Measurements from ENCODE around the gene LINC00305. TPM values are rescaled to one million over a fixed set of nuclear protein-coding genes. Genes with fewer than 3 reads are reported as not detected.

The LINC00305 gene
- total RNA-seq, 6 experiments from 2014 or later, result not detected

DNA sequence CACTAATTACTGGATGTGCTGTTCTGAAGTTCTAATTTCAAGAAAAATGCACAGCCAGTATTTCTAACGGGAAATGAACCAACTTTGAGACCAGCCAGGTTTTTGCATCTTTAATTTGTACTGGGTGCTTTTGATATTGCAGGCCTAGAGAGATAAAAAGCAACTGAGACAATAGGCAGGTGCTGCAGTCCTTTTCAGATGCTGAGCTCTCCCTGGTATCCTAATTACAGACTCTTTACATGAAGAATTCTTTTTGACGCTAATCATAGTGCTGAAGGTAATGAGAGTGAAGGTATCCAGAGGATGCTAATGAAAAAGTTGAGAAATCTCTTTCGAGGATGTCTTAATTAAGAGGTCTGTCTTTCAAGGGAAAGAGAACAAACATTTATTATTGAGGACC, 93.9 kb downstream of the LINC00305 start:
- H3K4me3 ChIP-seq, result no peak overlapping the region
- peaks cover 0 to 11% (median 0%) of the 10 kb centered on the region in 4 donors for H3K4me1 ChIP-seq
- intact Hi-C loops (cut with DNase I), result no loop called here
- H3K27me3 ChIP-seq, result no peaks in the 10 kb centered on the region
- 40% methylated on average over 3 of the region's 3 CpGs for WGBS (ENCODE audit: insufficient coverage, low coverage, low lambda C conversion rate, missing lambda C conversion rate)
- H3K27ac ChIP-seq, result no peak overlapping the region
- TF ChIP-seq, protein P1, sequence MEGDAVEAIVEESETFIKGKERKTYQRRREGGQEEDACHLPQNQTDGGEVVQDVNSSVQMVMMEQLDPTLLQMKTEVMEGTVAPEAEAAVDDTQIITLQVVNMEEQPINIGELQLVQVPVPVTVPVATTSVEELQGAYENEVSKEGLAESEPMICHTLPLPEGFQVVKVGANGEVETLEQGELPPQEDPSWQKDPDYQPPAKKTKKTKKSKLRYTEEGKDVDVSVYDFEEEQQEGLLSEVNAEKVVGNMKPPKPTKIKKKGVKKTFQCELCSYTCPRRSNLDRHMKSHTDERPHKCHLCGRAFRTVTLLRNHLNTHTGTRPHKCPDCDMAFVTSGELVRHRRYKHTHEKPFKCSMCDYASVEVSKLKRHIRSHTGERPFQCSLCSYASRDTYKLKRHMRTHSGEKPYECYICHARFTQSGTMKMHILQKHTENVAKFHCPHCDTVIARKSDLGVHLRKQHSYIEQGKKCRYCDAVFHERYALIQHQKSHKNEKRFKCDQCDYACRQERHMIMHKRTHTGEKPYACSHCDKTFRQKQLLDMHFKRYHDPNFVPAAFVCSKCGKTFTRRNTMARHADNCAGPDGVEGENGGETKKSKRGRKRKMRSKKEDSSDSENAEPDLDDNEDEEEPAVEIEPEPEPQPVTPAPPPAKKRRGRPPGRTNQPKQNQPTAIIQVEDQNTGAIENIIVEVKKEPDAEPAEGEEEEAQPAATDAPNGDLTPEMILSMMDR (IDR thresholded peaks at IDR 0.05), result no peak
- TF ChIP-seq POLR2A (IDR thresholded peaks at IDR 0.05), result no peak
- no peak for DNase-seq
- H3K36me3 ChIP-seq, result no peaks in the 10 kb centered on the region
- no peak for ATAC-seq
- H3K9me3 ChIP-seq, result no peaks in the 10 kb centered on the region

DNA sequence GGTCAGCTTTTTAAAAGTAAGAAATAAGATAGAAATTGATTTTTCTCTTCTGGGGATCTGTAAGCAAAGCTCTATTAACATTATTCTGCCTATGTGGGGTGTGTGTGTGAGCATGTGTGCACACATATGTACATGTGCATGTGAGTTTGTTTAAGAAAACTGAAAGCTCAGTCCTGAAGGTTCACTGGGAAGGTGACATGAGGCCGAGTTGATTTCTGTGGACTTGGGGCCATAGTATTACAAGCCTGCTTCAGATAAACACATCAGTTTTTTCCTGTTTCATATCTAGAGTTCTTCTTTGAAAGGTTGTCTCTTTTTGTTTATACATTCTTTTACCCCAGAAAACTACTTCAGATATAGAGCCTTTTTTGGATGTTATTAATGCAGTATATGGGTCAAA, 95.6 kb downstream of the LINC00305 start:
- ATAC-seq (peak in 3 of 4 donors; percentile 39 to 77 (median 57)), DNase-seq (no peak)
- WGBS (ENCODE audit: insufficient coverage, low coverage, low lambda C conversion rate, missing lambda C conversion rate), result 25% methylated on average over 1 of the region's 1 CpG
- no peaks in the 10 kb centered on the region for H3K27me3 ChIP-seq
- no peaks in the 10 kb centered on the region for H3K36me3 ChIP-seq
- TF ChIP-seq POLR2A (IDR thresholded peaks at IDR 0.05), result no peak
- peaks cover 0 to 11% (median 0%) of the 10 kb centered on the region in 4 donors for H3K4me1 ChIP-seq
- no peaks in the 10 kb centered on the region for H3K9me3 ChIP-seq
- H3K4me3 ChIP-seq, result no peak overlapping the region
- H3K27ac ChIP-seq, result no peak overlapping the region
- intact Hi-C loops (cut with DNase I), result no loop called here

DNA sequence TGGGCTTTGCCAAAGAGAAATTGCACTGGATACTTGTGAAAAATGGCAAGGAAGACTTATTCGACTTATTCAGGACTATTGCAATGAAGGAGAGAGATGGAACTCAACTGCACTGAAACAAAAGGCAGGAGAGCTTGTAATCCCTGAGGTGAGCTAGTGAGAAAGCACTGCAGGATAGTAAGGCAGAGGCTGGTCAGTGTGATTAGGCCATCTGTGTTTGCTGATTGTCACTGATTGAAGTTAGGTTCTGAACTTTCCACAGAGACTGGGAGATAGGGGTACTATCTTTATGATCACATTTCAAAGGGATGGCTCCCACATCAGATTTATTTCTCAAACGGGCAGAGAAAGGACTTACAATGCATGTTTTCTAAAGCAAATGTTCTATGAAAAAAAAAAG, 96.1 kb downstream of the LINC00305 start:
- H3K4me3 ChIP-seq, result no peak overlapping the region
- no peak for DNase-seq
- intact Hi-C loops (cut with DNase I), result no loop called here
- no peak overlapping the region for H3K27ac ChIP-seq
- no peaks in the 10 kb centered on the region for H3K27me3 ChIP-seq
- peaks cover 0 to 11% (median 0%) of the 10 kb centered on the region in 4 donors for H3K4me1 ChIP-seq
- peak in 3 of 4 donors; percentile 32 to 77 (median 42) for ATAC-seq
- 31% methylated on average over 2 of the region's 2 CpGs for WGBS (ENCODE audit: insufficient coverage, low coverage, low lambda C conversion rate, missing lambda C conversion rate)
- H3K9me3 ChIP-seq, result no peaks in the 10 kb centered on the region
- TF ChIP-seq POLR2A (IDR thresholded peaks at IDR 0.05), result no peak
- TF ChIP-seq, protein P1 (IDR thresholded peaks at IDR 0.05), result no peak
- H3K36me3 ChIP-seq, result no peaks in the 10 kb centered on the region

DNA sequence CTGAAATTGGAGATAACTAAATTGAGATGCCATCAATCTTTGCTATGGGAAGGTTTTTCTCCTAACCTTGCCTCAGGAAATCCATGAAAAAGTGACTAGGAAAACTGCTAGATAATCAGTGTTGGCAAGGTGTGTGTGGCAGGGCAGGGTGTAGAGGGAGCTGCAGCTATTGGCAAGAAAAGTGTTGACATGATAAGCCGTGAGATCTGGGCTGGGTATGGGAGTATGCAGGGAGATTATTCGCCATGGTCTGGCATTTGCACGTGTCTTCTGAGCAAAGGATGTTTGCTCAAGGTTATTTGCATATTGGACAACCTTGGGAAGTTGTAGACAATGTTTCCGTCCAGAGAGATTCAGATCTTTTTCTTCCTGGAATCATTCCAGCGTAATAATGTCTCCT, 104.3 kb downstream of the LINC00305 start:
- Histone ChIP-seq H3K4me3 (no peak overlapping the region), H3K4me1 (no peaks in the 10 kb centered on the region), H3K9me3 (no peaks in the 10 kb centered on the region), H3K27me3 (no peaks in the 10 kb centered on the region), H3K27ac (no peak overlapping the region), H3K36me3 (no peaks in the 10 kb centered on the region)
- 21% methylated on average over 2 of the region's 5 CpGs for WGBS (ENCODE audit: insufficient coverage, low coverage, low lambda C conversion rate, missing lambda C conversion rate)
- intact Hi-C loops (cut with DNase I), result no loop called here
- ATAC-seq (no peak), DNase-seq (no peak)
- TF ChIP-seq POLR2A (IDR thresholded peaks at IDR 0.05), result no peak
- TF ChIP-seq, protein P1 (IDR thresholded peaks at IDR 0.05), result no peak

DNA sequence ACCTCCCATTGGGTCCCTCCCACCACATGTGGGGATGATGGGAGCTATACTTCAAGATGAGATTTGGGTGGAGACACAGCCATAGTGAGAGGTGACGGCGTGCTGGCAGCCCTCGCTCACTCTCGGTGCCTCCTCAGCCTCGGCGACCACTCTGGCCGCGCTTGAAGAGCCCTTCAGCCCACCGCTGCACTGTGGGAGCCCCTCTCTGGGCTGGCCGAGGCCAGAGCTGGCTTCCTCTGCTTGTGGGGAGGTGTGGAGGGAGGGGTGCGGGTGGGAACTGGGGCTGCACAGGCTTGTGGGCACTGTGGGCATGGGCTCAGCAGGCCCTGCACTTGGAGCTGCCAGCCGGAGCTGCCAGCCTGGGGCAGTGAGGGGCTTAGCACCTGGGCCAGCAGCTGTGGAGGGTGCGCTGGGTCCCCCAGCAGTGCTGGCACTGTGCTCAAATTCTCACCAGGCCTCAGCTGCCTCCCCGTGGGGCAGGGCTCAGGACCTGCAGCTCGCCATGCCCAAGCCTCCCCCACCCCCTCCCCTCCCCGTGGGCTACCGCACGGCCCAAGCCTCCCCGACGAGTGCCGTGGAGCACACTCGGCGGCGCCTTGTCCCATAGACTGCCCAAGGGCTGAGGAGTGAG, 106.0 kb downstream of the LINC00305 start:
- Histone ChIP-seq H3K4me1 (no peaks in the 10 kb centered on the region), H3K27ac (no peak overlapping the region), H3K27me3 (no peaks in the 10 kb centered on the region), H3K36me3 (no peaks in the 10 kb centered on the region), H3K4me3 (no peak overlapping the region), H3K9me3 (no peaks in the 10 kb centered on the region)
- TF ChIP-seq POLR2A (IDR thresholded peaks at IDR 0.05), result no peak
- TF ChIP-seq, protein P1 (IDR thresholded peaks at IDR 0.05), result no peak
- intact Hi-C loops (cut with DNase I), result no loop called here
- WGBS (ENCODE audit: insufficient coverage, low coverage, low lambda C conversion rate, missing lambda C conversion rate), result no CpG with 5 or more reads among the region's 24 CpGs
- DNase-seq (no peak), ATAC-seq (no peak)

All from right lobe of liver (tissue), 6 donors.